ENCODE measurements around the gene ZG16B. TPM values are rescaled to one million over a fixed set of nuclear protein-coding genes. Genes with fewer than 3 reads are reported as not detected.

ZG16B gene
- total RNA-seq, 1 experiment from 2014 or later: 0.34 TPM

- no peaks in the 10 kb centered on the region for H3K4me1 ChIP-seq
- no peaks in the 10 kb centered on the region for H3K9me3 ChIP-seq
- Mint-ChIP-seq H3K27ac (ENCODE audit: unreplicated experiment) (no peak overlapping the region), H3K36me3 (ENCODE audit: insufficient read depth, unreplicated experiment) (no peaks in the 10 kb centered on the region), H3K9me3 (ENCODE audit: unreplicated experiment) (no peaks in the 10 kb centered on the region), H3K27me3 (ENCODE audit: insufficient read depth, unreplicated experiment) (peaks cover 3% of the 10 kb centered on the region), H3K4me3 (ENCODE audit: unreplicated experiment) (no peak overlapping the region), H3K4me1 (ENCODE audit: low read depth, unreplicated experiment) (no peaks in the 10 kb centered on the region)
- TF ChIP-seq CTCF (IDR thresholded peaks at IDR 0.05; ENCODE audit: insufficient read depth in 1 of 2, low read depth in 1 of 2, low read length in 1 of 2, severe bottlenecking in 1 of 2, unreplicated experiment in 1 of 2): no peak
- H3K4me3 ChIP-seq (ENCODE audit: low read depth, low read length): no peak overlapping the region
- H3K27me3 ChIP-seq (replicated peaks; ENCODE audit: control insufficient read depth, insufficient read depth, low read length): no peaks in the 10 kb centered on the region
- intact Hi-C loops (cut with micrococcal nuclease; ENCODE audit: unreplicated experiment): loop anchor here (5.0 kb wide), 1 partner anchor 45 kb away; no protein-coding TSS in a partner anchor
- no peaks in the 10 kb centered on the region for H3K36me3 ChIP-seq (ENCODE audit: control insufficient read depth, insufficient read depth, low read length)
- DNase-seq: no peak
- ChIA-PET CTCF (no interaction called here), POLR2A (interaction anchor here (0.6 kb wide), 1 partner anchor 24 kb away, joined by 3 read pairs; no protein-coding TSS in a partner anchor)
- no TSS peak for BruUV-seq (replicated peaks)
Observed at GRCh38 chr16:2871926-2872325, 41.8 kb downstream of the ZG16B start.

GRCh38 chr16:2874032-2874911, 44.2 kb downstream of the ZG16B start:
- H3K4me1 Mint-ChIP-seq (ENCODE audit: low read depth, unreplicated experiment): no peaks in the 10 kb centered on the region
- intact Hi-C loops (cut with micrococcal nuclease; ENCODE audit: unreplicated experiment): loop anchor here (2.0 to 5.0 kb wide), 2 partner anchors 43 to 53 kb away; no protein-coding TSS in a partner anchor
- CTCF ChIA-PET: interaction anchor here (0.6 to 1.6 kb wide), 8 partner anchors 12 to 154 kb away, joined by 3 to 10 read pairs (median 4); partner anchors contain the start of gene FLYWCH1
- Histone ChIP-seq H3K9me3 (0 out of 2 replicates have a peak, but pooled peaks cover under 1% of the 10 kb centered on the region), H3K4me1 (no peaks in the 10 kb centered on the region), H3K36me3 (ENCODE audit: control insufficient read depth, insufficient read depth, low read length) (no peaks in the 10 kb centered on the region), H3K4me3 (ENCODE audit: low read depth, low read length) (no peak overlapping the region), H3K27me3 (replicated peaks; ENCODE audit: control insufficient read depth, insufficient read depth, low read length) (no peaks in the 10 kb centered on the region)
- no TSS peak for BruUV-seq (replicated peaks)
- no peak for DNase-seq
- POLR2A ChIA-PET: interaction anchor here (0.6 to 0.7 kb wide), 3 partner anchors 9 to 60 kb away, joined by 3 to 6 read pairs (median 4); partner anchors contain the start of gene FLYWCH2
- no peak for TF ChIP-seq CTCF (IDR thresholded peaks at IDR 0.05; ENCODE audit: insufficient read depth in 1 of 2, low read depth in 1 of 2, low read length in 1 of 2, severe bottlenecking in 1 of 2, unreplicated experiment in 1 of 2)
- H3K36me3 Mint-ChIP-seq (ENCODE audit: insufficient read depth, unreplicated experiment): no peaks in the 10 kb centered on the region
- peaks cover 3% of the 10 kb centered on the region for H3K27me3 Mint-ChIP-seq (ENCODE audit: insufficient read depth, unreplicated experiment)
- H3K4me3 Mint-ChIP-seq (ENCODE audit: unreplicated experiment): no peak overlapping the region
- H3K27ac Mint-ChIP-seq (ENCODE audit: unreplicated experiment): no peak overlapping the region
- no peaks in the 10 kb centered on the region for H3K9me3 Mint-ChIP-seq (ENCODE audit: unreplicated experiment)

DNA sequence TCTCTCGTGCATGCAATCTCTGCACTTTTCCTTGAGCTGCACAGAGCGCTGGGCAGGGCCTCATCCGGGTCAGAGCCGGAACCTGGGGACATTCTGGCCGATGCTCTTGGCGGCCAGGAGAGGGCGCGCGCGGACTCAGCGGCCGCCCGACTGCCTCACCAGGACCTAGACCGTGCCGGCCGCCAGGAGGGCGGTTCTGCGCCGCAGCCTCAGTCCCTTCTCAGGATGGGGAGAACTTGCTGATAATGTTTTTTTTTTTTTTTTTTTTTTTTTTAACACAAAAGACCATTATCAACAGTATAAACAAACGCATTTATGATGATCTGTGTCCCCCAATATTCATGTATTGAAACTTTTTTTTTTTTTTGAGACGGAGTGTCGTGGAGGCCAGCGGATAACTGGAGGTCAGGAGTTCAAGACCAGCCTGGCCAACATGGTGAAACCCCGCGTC, 44.8 kb downstream of the ZG16B start:
- Mint-ChIP-seq H3K36me3 (ENCODE audit: insufficient read depth, unreplicated experiment) (no peaks in the 10 kb centered on the region), H3K9me3 (ENCODE audit: unreplicated experiment) (peaks cover 5% of the 10 kb centered on the region), H3K27ac (ENCODE audit: unreplicated experiment) (no peak overlapping the region), H3K4me3 (ENCODE audit: unreplicated experiment) (no peak overlapping the region), H3K4me1 (ENCODE audit: low read depth, unreplicated experiment) (no peaks in the 10 kb centered on the region), H3K27me3 (ENCODE audit: insufficient read depth, unreplicated experiment) (peaks cover under 1% of the 10 kb centered on the region)
- BruUV-seq (replicated peaks): no TSS peak
- H3K36me3 ChIP-seq (ENCODE audit: control insufficient read depth, insufficient read depth, low read length): no peaks in the 10 kb centered on the region
- ChIA-PET POLR2A (interaction anchor here (0.6 to 0.7 kb wide), 3 partner anchors 8 to 59 kb away, joined by 3 to 6 read pairs (median 4); partner anchors contain the start of gene FLYWCH2), CTCF (interaction anchor here (0.6 to 1.6 kb wide), 9 partner anchors 13 to 153 kb away, joined by 3 to 10 read pairs (median 4); partner anchors contain the start of gene FLYWCH1)
- peak; percentile 65 to 66 for DNase-seq
- no peaks in the 10 kb centered on the region for H3K4me1 ChIP-seq
- intact Hi-C loops (cut with micrococcal nuclease; ENCODE audit: unreplicated experiment): loop anchor here (2.0 to 5.0 kb wide), 2 partner anchors 42 to 52 kb away; no protein-coding TSS in a partner anchor
- peak; percentile 87 to 88 for TF ChIP-seq CTCF (IDR thresholded peaks at IDR 0.05; ENCODE audit: insufficient read depth in 1 of 2, low read depth in 1 of 2, low read length in 1 of 2, severe bottlenecking in 1 of 2, unreplicated experiment in 1 of 2)
- H3K27me3 ChIP-seq (replicated peaks; ENCODE audit: control insufficient read depth, insufficient read depth, low read length): no peaks in the 10 kb centered on the region
- H3K9me3 ChIP-seq: peaks cover 7% of the 10 kb centered on the region; the same call in 1 of the 2 replicates
- no peak overlapping the region for H3K4me3 ChIP-seq (ENCODE audit: low read depth, low read length)
